ENCODE measurements around the gene IL34.

IL34 gene

GRCh38 chr16:70686376-70687101, 40.2 kb downstream of the IL34 start:
- Histone ChIP-seq H3K4me3 (ENCODE audit: low read depth, low read length, poor library complexity, severe bottlenecking) (no peak overlapping the region), H3K36me3 (ENCODE audit: insufficient read depth, low read length) (no peaks in the 10 kb centered on the region), H2AFZ (ENCODE audit: low read length) (no peak overlapping the region), H3K27ac (ENCODE audit: low read depth, low read length, poor library complexity, severe bottlenecking) (no peak overlapping the region), H3K4me1 (ENCODE audit: insufficient read depth, low read length, severe bottlenecking) (no peaks in the 10 kb centered on the region), H3K79me2 (ENCODE audit: insufficient read depth, low read length) (no peaks in the 10 kb centered on the region), H3K9ac (ENCODE audit: low read length) (no peak overlapping the region), H3K9me2 (ENCODE audit: low read depth, low read length) (no peaks in the 10 kb centered on the region), H3K27me3 (ENCODE audit: insufficient read depth, low read length) (no peaks in the 10 kb centered on the region), H4K20me1 (ENCODE audit: insufficient read depth, low read length) (no peaks in the 10 kb centered on the region), H3K9me3 (ENCODE audit: low read length) (no peaks in the 10 kb centered on the region), H3F3A (ENCODE audit: insufficient read depth, low read length) (no peaks in the 10 kb centered on the region), H3K4me2 (ENCODE audit: low read length) (no peak overlapping the region)
- TF ChIP-seq EZH2 (IDR thresholded peaks at IDR 0.05; ENCODE audit: borderline replicate concordance, low read length) (no peak), CTCF (IDR thresholded peaks at IDR 0.05; ENCODE audit: low read length) (no peak)

- no peaks in the 10 kb centered on the region for H3K27me3 ChIP-seq (ENCODE audit: insufficient read depth, low read length)
- no peaks in the 10 kb centered on the region for H4K20me1 ChIP-seq (ENCODE audit: insufficient read depth, low read length)
- no peaks in the 10 kb centered on the region for H3K9me2 ChIP-seq (ENCODE audit: low read depth, low read length)
- no peaks in the 10 kb centered on the region for H3K79me2 ChIP-seq (ENCODE audit: insufficient read depth, low read length)
- no peaks in the 10 kb centered on the region for H3K36me3 ChIP-seq (ENCODE audit: insufficient read depth, low read length)
- H3K4me2 ChIP-seq (ENCODE audit: low read length), result no peak overlapping the region
- H3K27ac ChIP-seq (ENCODE audit: low read depth, low read length, poor library complexity, severe bottlenecking), result no peak overlapping the region
- no peak for TF ChIP-seq EZH2 (IDR thresholded peaks at IDR 0.05; ENCODE audit: borderline replicate concordance, low read length)
- no peaks in the 10 kb centered on the region for H3F3A ChIP-seq (ENCODE audit: insufficient read depth, low read length)
- no peaks in the 10 kb centered on the region for H3K9me3 ChIP-seq (ENCODE audit: low read length)
- H3K9ac ChIP-seq (ENCODE audit: low read length), result no peak overlapping the region
- H2AFZ ChIP-seq (ENCODE audit: low read length), result no peak overlapping the region
- H3K4me3 ChIP-seq (ENCODE audit: low read depth, low read length, poor library complexity, severe bottlenecking), result no peak overlapping the region
- H3K4me1 ChIP-seq (ENCODE audit: insufficient read depth, low read length, severe bottlenecking), result no peaks in the 10 kb centered on the region
These were observed 40.7 kb downstream of the IL34 start for GRCh38 chr16:70687102-70687511.

- Histone ChIP-seq H3K4me3 (ENCODE audit: low read depth, low read length, poor library complexity, severe bottlenecking) (no peak overlapping the region), H3K9me3 (ENCODE audit: low read length) (no peaks in the 10 kb centered on the region), H3K4me1 (ENCODE audit: insufficient read depth, low read length, severe bottlenecking) (peaks cover 4% of the 10 kb centered on the region), H3K9me2 (ENCODE audit: low read depth, low read length) (no peaks in the 10 kb centered on the region), H3K27me3 (ENCODE audit: insufficient read depth, low read length) (no peaks in the 10 kb centered on the region), H4K20me1 (ENCODE audit: insufficient read depth, low read length) (no peaks in the 10 kb centered on the region), H3K4me2 (ENCODE audit: low read length) (no peak overlapping the region), H3K79me2 (ENCODE audit: insufficient read depth, low read length) (no peaks in the 10 kb centered on the region), H2AFZ (ENCODE audit: low read length) (no peak overlapping the region), H3K36me3 (ENCODE audit: insufficient read depth, low read length) (no peaks in the 10 kb centered on the region), H3K9ac (ENCODE audit: low read length) (no peak overlapping the region), H3F3A (ENCODE audit: insufficient read depth, low read length) (no peaks in the 10 kb centered on the region), H3K27ac (ENCODE audit: low read depth, low read length, poor library complexity, severe bottlenecking) (no peak overlapping the region)
- TF ChIP-seq EZH2 (IDR thresholded peaks at IDR 0.05; ENCODE audit: borderline replicate concordance, low read length), result no peak
These were observed 41.4 kb downstream of the IL34 start for GRCh38 chr16:70687671-70688245.

- Histone ChIP-seq H3K9me2 (ENCODE audit: low read depth, low read length) (no peaks in the 10 kb centered on the region), H3F3A (ENCODE audit: insufficient read depth, low read length) (no peaks in the 10 kb centered on the region), H3K9me3 (ENCODE audit: low read length) (no peaks in the 10 kb centered on the region), H4K20me1 (ENCODE audit: insufficient read depth, low read length) (no peaks in the 10 kb centered on the region), H3K9ac (ENCODE audit: low read length) (no peak overlapping the region), H3K27ac (ENCODE audit: low read depth, low read length, poor library complexity, severe bottlenecking) (no peak overlapping the region), H3K4me3 (ENCODE audit: low read depth, low read length, poor library complexity, severe bottlenecking) (no peak overlapping the region), H3K4me1 (ENCODE audit: insufficient read depth, low read length, severe bottlenecking) (peaks cover 9% of the 10 kb centered on the region), H3K36me3 (ENCODE audit: insufficient read depth, low read length) (no peaks in the 10 kb centered on the region), H3K79me2 (ENCODE audit: insufficient read depth, low read length) (no peaks in the 10 kb centered on the region), H3K4me2 (ENCODE audit: low read length) (no peak overlapping the region), H2AFZ (ENCODE audit: low read length) (no peak overlapping the region), H3K27me3 (ENCODE audit: insufficient read depth, low read length) (no peaks in the 10 kb centered on the region)
- TF ChIP-seq EZH2 (IDR thresholded peaks at IDR 0.05; ENCODE audit: borderline replicate concordance, low read length), result no peak
- no peak for TF ChIP-seq CTCF (IDR thresholded peaks at IDR 0.05; ENCODE audit: low read length)
These were observed 41.9 kb downstream of the IL34 start for GRCh38 chr16:70688246-70688742.

Data from OCI-LY1 (cell line).